ENCODE measurements around the gene USP40.

- TF ChIP-seq, protein P1, sequence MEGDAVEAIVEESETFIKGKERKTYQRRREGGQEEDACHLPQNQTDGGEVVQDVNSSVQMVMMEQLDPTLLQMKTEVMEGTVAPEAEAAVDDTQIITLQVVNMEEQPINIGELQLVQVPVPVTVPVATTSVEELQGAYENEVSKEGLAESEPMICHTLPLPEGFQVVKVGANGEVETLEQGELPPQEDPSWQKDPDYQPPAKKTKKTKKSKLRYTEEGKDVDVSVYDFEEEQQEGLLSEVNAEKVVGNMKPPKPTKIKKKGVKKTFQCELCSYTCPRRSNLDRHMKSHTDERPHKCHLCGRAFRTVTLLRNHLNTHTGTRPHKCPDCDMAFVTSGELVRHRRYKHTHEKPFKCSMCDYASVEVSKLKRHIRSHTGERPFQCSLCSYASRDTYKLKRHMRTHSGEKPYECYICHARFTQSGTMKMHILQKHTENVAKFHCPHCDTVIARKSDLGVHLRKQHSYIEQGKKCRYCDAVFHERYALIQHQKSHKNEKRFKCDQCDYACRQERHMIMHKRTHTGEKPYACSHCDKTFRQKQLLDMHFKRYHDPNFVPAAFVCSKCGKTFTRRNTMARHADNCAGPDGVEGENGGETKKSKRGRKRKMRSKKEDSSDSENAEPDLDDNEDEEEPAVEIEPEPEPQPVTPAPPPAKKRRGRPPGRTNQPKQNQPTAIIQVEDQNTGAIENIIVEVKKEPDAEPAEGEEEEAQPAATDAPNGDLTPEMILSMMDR (IDR thresholded peaks at IDR 0.05; ENCODE audit: insufficient read depth, low read length, poor library complexity, severe bottlenecking), result no peak
- TF ChIP-seq EZH2phosphoT487 (conservative IDR thresholded peaks at IDR 0.05; ENCODE audit: low read length), result no peak
These were observed 73.8 kb downstream of the USP40 start for GRCh38 chr2:233492751-233493150.
